Gastroesophageal sphincter (tissue), 4 donors: ENCODE data around the gene ADGRF5. TPM values are rescaled to one million over a fixed set of nuclear protein-coding genes. Genes with fewer than 3 reads are reported as not detected.
A peak's percentile ranks its signal among the peaks of the same experiment; 100 is the strongest.

Source experiments
- ATAC-seq: fragments of 150-250 bp; one replicate; pipeline ENCODE4 v1.9.1; 2016; ENCODE audit warnings: mild to moderate bottlenecking, moderate library complexity
- H3K27ac ChIP-seq, 4 donors: fragments of 200-600 bp; sonication (generic) in 3 of 4; 1 replicate in 3 of 4; 2 replicates in 1 of 4; pipeline ENCODE4 v1.5.1; 2016 to 2019
- H3K27me3 ChIP-seq: fragments of 200-600 bp; sonication (generic); one replicate; pipeline ENCODE4 v1.5.1; 2019
- H3K36me3 ChIP-seq, 2 donors: fragments of 200-600 bp; sonication (generic); one replicate each; pipeline ENCODE4 v1.5.1; 2019; ENCODE audit warnings: control low read depth in 1 of 2
- H3K4me1 ChIP-seq, 3 donors: fragments of 200-600 bp; sonication (generic); 1 replicate in 2 of 3; 2 replicates in 1 of 3; pipeline ENCODE4 v1.5.1; 2016 to 2019; ENCODE audit warnings: control low read depth in 2 of 3
- H3K4me3 ChIP-seq, 2 donors: fragments of 200-600 bp; sonication (generic); one replicate each; pipeline ENCODE4 v1.5.1; 2019; ENCODE audit warnings: mild to moderate bottlenecking in 1 of 2, moderate library complexity in 1 of 2
- H3K9me3 ChIP-seq, 3 donors: fragments of 200-600 bp; sonication (generic); one replicate each; pipeline ENCODE4 v1.5.1; 2017 to 2019; ENCODE audit warnings: control low read depth in 2 of 3
- EP300 ChIP-seq: sonication (generic); formaldehyde crosslinking; IDR thresholded peaks from one replicate; pipeline ENCODE4 v1.6.1; 2017; ENCODE audit warnings: antibody characterized with exemption, mild to moderate bottlenecking
- POLR2A ChIP-seq, 2 donors: fragments of 450-650 bp; IDR thresholded peaks; one replicate each; pipeline ENCODE4 v1.6.1; 2017; ENCODE audit warnings: antibody characterized with exemption in 2 of 2, mild to moderate bottlenecking in 2 of 2, moderate library complexity in 1 of 2
- POLR2AphosphoS5 ChIP-seq: sonication (generic); formaldehyde crosslinking; IDR thresholded peaks from one replicate; pipeline ENCODE4 v1.6.1; 2017; ENCODE audit warnings: antibody characterized with exemption
- WGBS, 2 donors: methylation state at CpG; one replicate each; pipeline ENCODE4 v1.1.5; 2018; ENCODE audit warnings: low coverage in 1 of 2; 5-methylcytosine and 5-hydroxymethylcytosine counted together
- total RNA-seq, 4 donors: library from RNA; depleted of rRNA; stranded (reverse); fragments of >200 nt; gene quantifications; one replicate each; pipeline ENCODE4 v1.1.0, GENCODE V29; 2016
- TF ChIP-seq, protein P1 (sequence below), 4 experiments: fragments of 200-600 bp in 2 of 4; fragments of 450-650 bp in 2 of 4; sonication (generic) in 1 of 4; IDR thresholded peaks; one replicate each; pipeline ENCODE4 v1.5.1; 2017 to 2019; ENCODE audit warnings: antibody characterized with exemption in 4 of 4, mild to moderate bottlenecking in 2 of 4, moderate library complexity in 2 of 4

ADGRF5 gene
- total RNA-seq, 4 donors from 2014 or later = 11.7 to 37.6 (median 26.0) TPM

DNA sequence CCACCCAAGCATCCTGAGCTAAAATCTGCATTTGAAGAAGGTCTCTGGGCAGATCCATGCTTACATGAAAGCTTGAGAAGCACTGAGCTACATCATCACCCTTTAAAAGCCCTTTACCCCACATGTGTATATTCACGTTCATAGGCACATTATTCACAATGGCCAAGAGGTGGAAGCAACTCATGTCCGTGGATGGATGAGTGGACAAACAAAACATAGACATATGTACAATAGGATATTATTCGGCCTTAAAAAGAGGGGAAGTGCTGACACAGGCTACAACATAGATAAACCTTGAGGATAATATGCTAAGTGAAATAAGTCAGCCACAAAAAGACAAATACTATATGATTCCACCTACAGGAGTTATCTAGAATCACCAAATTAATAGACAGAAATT, 17.6 kb downstream of the ADGRF5 start:
- Histone ChIP-seq H3K27ac (no peak overlapping the region), H3K36me3 (no peaks in the 10 kb centered on the region), H3K27me3 (no peaks in the 10 kb centered on the region), H3K4me1 (no peaks in the 10 kb centered on the region), H3K9me3 (no peaks in the 10 kb centered on the region), H3K4me3 (no peak overlapping the region)
- ATAC-seq = no peak
- WGBS, 2 donors = 62 to 88% methylated on average over 2 to 3 of the region's 3 CpGs
- TF ChIP-seq, protein P1, sequence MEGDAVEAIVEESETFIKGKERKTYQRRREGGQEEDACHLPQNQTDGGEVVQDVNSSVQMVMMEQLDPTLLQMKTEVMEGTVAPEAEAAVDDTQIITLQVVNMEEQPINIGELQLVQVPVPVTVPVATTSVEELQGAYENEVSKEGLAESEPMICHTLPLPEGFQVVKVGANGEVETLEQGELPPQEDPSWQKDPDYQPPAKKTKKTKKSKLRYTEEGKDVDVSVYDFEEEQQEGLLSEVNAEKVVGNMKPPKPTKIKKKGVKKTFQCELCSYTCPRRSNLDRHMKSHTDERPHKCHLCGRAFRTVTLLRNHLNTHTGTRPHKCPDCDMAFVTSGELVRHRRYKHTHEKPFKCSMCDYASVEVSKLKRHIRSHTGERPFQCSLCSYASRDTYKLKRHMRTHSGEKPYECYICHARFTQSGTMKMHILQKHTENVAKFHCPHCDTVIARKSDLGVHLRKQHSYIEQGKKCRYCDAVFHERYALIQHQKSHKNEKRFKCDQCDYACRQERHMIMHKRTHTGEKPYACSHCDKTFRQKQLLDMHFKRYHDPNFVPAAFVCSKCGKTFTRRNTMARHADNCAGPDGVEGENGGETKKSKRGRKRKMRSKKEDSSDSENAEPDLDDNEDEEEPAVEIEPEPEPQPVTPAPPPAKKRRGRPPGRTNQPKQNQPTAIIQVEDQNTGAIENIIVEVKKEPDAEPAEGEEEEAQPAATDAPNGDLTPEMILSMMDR (IDR thresholded peaks at IDR 0.05) = no peak
- TF ChIP-seq POLR2A (IDR thresholded peaks at IDR 0.05) (no peak), EP300 (no peak), POLR2AphosphoS5 (no peak)

DNA sequence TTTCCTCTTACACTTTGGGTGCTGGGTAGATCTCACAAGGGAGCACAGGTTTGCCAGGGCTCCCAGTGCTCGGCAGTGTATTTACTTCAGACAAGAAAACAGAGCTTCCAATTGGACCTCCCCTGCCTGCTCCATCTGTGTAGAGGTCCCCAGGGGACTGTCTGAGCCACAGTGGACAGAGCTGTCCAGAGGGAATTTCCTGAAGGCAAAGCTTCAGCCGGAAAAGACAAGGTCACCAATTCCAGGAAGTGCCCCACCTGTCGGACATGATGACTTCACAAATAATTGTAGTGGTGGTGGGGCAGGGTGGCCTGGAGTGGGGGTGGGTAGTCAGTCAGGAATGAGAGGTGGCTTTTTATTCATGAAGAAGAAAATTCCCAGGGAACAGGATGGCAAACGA, 18.6 kb downstream of the ADGRF5 start:
- TF ChIP-seq POLR2A (IDR thresholded peaks at IDR 0.05) (no peak), EP300 (no peak), POLR2AphosphoS5 (no peak)
- TF ChIP-seq, protein P1 (IDR thresholded peaks at IDR 0.05) = no peak
- H3K27me3 ChIP-seq = no peaks in the 10 kb centered on the region
- H3K9me3 ChIP-seq = no peaks in the 10 kb centered on the region
- peak overlapping the region in 2 of 4 donors; percentile 26 to 31 for H3K27ac ChIP-seq
- ATAC-seq = peak; percentile 41
- peaks cover 0 to 7% (median 0%) of the 10 kb centered on the region in 3 donors for H3K4me1 ChIP-seq
- H3K36me3 ChIP-seq = no peaks in the 10 kb centered on the region
- no peak overlapping the region for H3K4me3 ChIP-seq
- 59 to 75% methylated on average over 1 to 3 of the region's 4 CpGs for WGBS, 2 donors

DNA sequence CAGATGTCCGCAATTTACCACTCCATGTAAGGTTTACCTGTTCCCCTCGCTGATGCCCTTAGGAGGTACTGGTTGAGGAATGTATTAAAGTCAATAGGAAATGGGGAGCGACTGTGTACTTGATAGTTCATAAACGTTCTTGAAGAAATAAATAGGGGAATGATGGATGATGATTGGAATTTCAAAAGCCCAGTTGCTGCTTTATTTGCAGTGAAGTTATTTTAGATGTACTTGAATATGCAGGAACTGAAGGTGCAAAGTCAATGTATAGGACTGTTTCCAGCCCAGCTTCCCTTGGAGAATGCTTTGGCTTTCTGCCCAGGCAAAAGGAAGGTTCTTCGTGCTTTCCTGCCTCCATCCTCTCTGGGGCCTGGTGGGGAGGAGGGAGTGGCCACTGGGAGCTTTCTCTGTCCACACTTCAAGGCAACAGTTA, 19.8 kb downstream of the ADGRF5 start:
- ATAC-seq = no peak
- Histone ChIP-seq H3K27ac (peak overlapping the region in 1 of 4 donors; percentile 22), H3K27me3 (no peaks in the 10 kb centered on the region), H3K9me3 (no peaks in the 10 kb centered on the region), H3K4me1 (peaks cover 0 to 8% (median 0%) of the 10 kb centered on the region in 3 donors), H3K4me3 (no peak overlapping the region), H3K36me3 (no peaks in the 10 kb centered on the region)
- WGBS, 2 donors = 17 to 21% methylated on average over 5 of the region's 5 CpGs
- TF ChIP-seq, protein P1 (IDR thresholded peaks at IDR 0.05) = no peak
- TF ChIP-seq POLR2AphosphoS5 = no peak
- no peak for TF ChIP-seq POLR2A (IDR thresholded peaks at IDR 0.05)
- no peak for TF ChIP-seq EP300

DNA sequence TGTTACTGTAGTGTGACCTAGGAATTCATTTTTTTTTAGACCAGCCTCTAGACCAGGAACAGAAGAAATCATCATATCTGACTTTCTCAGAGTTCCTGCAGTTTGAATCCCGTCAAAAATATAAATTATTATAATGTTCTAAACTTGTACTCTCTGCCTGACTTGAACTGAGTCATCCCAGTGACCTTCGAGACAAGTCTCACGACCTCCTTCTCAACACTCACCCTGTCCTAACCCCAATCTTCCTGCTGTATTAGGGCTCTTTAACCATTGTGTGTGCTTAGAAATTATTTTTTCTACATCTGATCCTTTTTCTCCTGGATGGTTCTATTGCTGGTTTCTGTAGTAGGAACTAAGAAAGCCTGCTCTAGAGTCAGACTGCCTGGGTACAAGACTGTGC, 21.5 kb downstream of the ADGRF5 start:
- no peaks in the 10 kb centered on the region for H3K27me3 ChIP-seq
- no peak overlapping the region for H3K4me3 ChIP-seq
- H3K9me3 ChIP-seq = no peaks in the 10 kb centered on the region
- H3K36me3 ChIP-seq = no peaks in the 10 kb centered on the region
- H3K27ac ChIP-seq = no peak overlapping the region
- no peak for ATAC-seq
- WGBS, 2 donors = 45 to 61% methylated on average over 3 of the region's 3 CpGs
- peaks cover 0 to 8% (median 0%) of the 10 kb centered on the region in 3 donors for H3K4me1 ChIP-seq
- TF ChIP-seq POLR2A (IDR thresholded peaks at IDR 0.05) = no peak
- TF ChIP-seq POLR2AphosphoS5 = no peak
- TF ChIP-seq, protein P1 (IDR thresholded peaks at IDR 0.05) = no peak
- TF ChIP-seq EP300 = no peak

DNA sequence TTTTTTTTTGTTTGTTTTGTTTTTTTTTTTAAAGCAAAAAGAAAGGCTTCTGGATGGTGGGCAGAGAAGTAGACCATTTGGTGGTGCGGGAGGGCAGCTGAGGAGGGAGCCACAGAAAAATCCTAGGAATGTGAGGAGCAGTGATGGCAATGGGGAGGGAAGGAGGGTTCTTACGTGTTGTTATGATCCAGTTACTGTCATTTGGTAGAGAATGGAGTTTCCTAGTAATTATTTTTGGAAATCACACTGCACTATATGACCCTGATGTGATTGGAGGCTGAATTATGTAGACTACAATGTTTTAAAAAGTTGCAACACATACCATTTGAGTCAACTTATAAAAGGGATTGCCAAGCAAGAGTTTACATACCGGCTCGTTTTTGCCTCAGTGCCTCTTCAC, 22.1 kb downstream of the ADGRF5 start:
- TF ChIP-seq POLR2A (IDR thresholded peaks at IDR 0.05) (no peak), EP300 (no peak), POLR2AphosphoS5 (no peak)
- TF ChIP-seq, protein P1 (IDR thresholded peaks at IDR 0.05) = no peak
- H3K4me3 ChIP-seq = no peak overlapping the region
- no peaks in the 10 kb centered on the region for H3K9me3 ChIP-seq
- no peaks in the 10 kb centered on the region for H3K27me3 ChIP-seq
- no peak for ATAC-seq
- peaks cover 0 to 8% (median 0%) of the 10 kb centered on the region in 3 donors for H3K4me1 ChIP-seq
- H3K27ac ChIP-seq = no peak overlapping the region
- no peaks in the 10 kb centered on the region for H3K36me3 ChIP-seq
- WGBS, 2 donors = 65 to 74% methylated on average over 3 to 4 of the region's 4 CpGs
